Measurements from ENCODE around the gene FAM168A. TPM values are rescaled to one million over a fixed set of nuclear protein-coding genes. Genes with fewer than 3 reads are reported as not detected.

Gene FAM168A
- total RNA-seq, 5 donors from 2014 or later (not counting 1 experiment from before 2014, with no cell fraction given), result 23.6 to 27.0 (median 24.7) TPM

DNA sequence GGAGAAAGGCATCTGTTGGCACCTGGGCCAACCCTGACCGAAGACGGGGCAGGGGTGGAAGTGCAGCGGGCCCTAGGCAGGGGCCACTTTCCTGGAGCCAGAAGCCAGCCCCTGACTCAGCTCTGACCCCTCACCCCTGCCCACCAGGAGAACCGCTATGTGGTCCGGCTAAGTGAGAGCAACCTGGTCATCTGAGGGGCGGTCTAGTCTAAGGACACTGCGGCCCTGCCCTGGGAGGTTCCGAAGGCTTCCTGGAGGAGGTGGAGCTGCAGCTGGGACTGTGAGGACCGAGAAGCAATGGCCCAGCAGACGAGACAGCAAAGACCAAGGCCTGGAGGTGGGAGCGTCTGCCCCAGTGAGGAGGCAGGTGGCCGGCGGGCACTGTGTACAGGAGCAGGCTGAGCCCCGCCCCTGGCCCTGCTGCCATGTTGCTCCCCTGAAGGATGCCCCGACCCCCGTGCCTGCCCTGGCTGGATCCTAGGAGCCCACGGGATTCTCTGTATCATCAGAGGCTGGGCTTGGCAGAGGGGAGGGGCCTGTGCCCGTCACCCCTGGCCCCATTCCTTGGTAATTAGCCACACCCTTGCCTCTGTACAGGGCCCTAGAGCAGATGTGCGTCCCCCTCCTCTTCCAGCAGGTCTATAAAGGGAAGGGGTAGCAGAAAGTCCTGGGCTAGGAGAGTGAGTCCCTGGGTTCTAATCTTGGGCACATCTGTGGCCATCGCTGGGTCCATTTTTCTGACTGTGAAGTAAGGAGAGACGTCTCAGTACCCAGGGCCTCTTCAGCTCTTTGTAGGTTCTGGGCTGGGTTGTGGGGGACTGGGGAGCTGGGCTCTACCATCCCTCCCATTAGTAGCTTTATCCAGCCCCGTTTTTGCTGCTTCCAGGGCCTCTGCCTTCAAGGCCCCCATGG, 202.4 kb downstream of the FAM168A start:
- Mint-ChIP-seq H3K4me3 (no peak overlapping the region), H3K4me1 (peaks cover 0 to 6% (median 0%) of the 10 kb centered on the region in 3 donors), H3K27me3 (no peaks in the 10 kb centered on the region), H3K36me3 (peaks cover 4% of the 10 kb centered on the region), H3K27ac (no peak overlapping the region), H3K9me3 (no peaks in the 10 kb centered on the region)
- Histone ChIP-seq H3K4me3 (ENCODE audit: control insufficient read depth in 1 of 2, extremely low read depth in 1 of 2, low read length in 1 of 2) (no peak overlapping the region), H3K36me3 (ENCODE audit: control insufficient read depth in 2 of 2, extremely low read depth in 1 of 2, insufficient read depth in 1 of 2, low read length in 1 of 2) (peaks cover 12 to 22% of the 10 kb centered on the region in 2 donors), H3K27ac (ENCODE audit: low read length) (no peak overlapping the region), H3K27me3 (replicated peaks in 1 of 2; ENCODE audit: control insufficient read depth in 2 of 2, extremely low read depth in 1 of 2, insufficient read depth in 2 of 2, low read length in 1 of 2) (no peaks in the 10 kb centered on the region), H3K9me3 (no peaks in the 10 kb centered on the region), H3K4me1 (ENCODE audit: control insufficient read depth in 1 of 2, extremely low read depth in 1 of 2, insufficient read depth in 2 of 2, low read length in 2 of 2) (no peaks in the 10 kb centered on the region)
- ATAC-seq (replicated peaks in 1 of 4), result no peak
- POLR2A ChIA-PET, result interaction anchor here in 1 of 2 donors (0.6 kb wide), 1 partner anchor 47 kb away, joined by 3 read pairs; no protein-coding TSS in a partner anchor
- CTCF ChIA-PET, result interaction anchor here in 1 of 2 donors (4.0 kb wide), 1 partner anchor 44 kb away, joined by 22 read pairs; no protein-coding TSS in a partner anchor
- no peak for DNase-seq
- 95% methylated on average over 15 of the region's 22 CpGs for WGBS (ENCODE audit: insufficient coverage)

DNA sequence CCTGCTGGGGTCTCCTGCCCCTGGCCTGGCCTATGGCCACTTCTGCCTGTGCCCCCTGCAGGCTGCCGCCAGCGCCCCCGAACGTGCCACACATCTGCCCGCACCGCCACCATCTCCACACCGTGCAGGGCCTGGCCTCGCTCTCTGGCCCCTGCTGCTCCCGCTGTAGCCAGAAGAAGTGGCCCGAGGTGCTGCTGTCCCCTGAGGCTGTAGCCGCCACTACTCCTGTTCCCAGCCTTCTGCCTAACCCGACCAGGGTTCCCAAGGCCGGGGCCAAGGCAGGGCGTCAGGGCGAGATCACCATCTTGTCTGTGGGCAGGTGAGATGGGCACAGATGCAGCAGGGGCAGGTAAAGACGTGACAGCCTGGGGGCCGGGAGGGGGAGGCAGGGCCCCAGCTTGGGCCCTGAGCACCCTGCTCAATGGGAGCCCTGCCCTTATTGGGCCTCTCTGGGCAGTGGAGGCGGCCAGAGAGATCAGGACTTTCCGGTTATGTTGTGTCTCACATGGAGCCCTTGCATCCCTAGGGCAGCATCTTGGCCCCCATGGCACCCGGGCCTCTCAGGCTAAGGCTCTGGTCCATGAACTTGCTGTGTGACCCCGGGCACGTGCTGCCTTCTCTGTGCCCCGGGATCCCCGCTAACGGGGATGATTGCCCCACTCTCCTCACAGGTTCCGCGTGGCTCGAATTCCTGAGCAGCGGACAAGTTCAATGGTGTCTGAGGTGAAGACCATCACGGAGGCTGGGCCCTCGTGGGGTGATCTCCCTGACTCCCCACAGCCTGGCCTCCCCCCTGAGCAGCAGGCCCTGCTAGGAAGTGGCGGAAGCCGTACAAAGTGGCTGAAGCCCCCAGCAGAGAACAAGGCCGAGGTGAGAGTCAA, 203.3 kb downstream of the FAM168A start:
- peaks cover 12 to 26% of the 10 kb centered on the region in 2 donors for H3K36me3 ChIP-seq (ENCODE audit: control insufficient read depth in 2 of 2, extremely low read depth in 1 of 2, insufficient read depth in 1 of 2, low read length in 1 of 2)
- Mint-ChIP-seq H3K27me3 (no peaks in the 10 kb centered on the region), H3K4me1 (peaks cover 2 to 9% (median 3%) of the 10 kb centered on the region in 3 donors), H3K4me3 (no peak overlapping the region), H3K36me3 (peaks cover 6% of the 10 kb centered on the region), H3K9me3 (no peaks in the 10 kb centered on the region), H3K27ac (no peak overlapping the region)
- no peaks in the 10 kb centered on the region for H3K27me3 ChIP-seq (replicated peaks in 1 of 2; ENCODE audit: control insufficient read depth in 2 of 2, extremely low read depth in 1 of 2, insufficient read depth in 2 of 2, low read length in 1 of 2)
- DNase-seq (no peak), ATAC-seq (replicated peaks in 1 of 4) (no peak)
- CTCF ChIA-PET, result interaction anchor here (2.0 to 4.0 kb wide), 3 partner anchors 43 to 44 kb away, joined by 10 to 77 read pairs (median 22); no protein-coding TSS in a partner anchor
- 96% methylated on average over 33 of the region's 34 CpGs for WGBS (ENCODE audit: insufficient coverage)
- H3K9me3 ChIP-seq, result no peaks in the 10 kb centered on the region
- no peak overlapping the region for H3K27ac ChIP-seq (ENCODE audit: low read length)
- no peaks in the 10 kb centered on the region for H3K4me1 ChIP-seq (ENCODE audit: control insufficient read depth in 1 of 2, extremely low read depth in 1 of 2, insufficient read depth in 2 of 2, low read length in 2 of 2)
- no peak overlapping the region for H3K4me3 ChIP-seq (ENCODE audit: control insufficient read depth in 1 of 2, extremely low read depth in 1 of 2, low read length in 1 of 2)
- POLR2A ChIA-PET, result no interaction called here

DNA sequence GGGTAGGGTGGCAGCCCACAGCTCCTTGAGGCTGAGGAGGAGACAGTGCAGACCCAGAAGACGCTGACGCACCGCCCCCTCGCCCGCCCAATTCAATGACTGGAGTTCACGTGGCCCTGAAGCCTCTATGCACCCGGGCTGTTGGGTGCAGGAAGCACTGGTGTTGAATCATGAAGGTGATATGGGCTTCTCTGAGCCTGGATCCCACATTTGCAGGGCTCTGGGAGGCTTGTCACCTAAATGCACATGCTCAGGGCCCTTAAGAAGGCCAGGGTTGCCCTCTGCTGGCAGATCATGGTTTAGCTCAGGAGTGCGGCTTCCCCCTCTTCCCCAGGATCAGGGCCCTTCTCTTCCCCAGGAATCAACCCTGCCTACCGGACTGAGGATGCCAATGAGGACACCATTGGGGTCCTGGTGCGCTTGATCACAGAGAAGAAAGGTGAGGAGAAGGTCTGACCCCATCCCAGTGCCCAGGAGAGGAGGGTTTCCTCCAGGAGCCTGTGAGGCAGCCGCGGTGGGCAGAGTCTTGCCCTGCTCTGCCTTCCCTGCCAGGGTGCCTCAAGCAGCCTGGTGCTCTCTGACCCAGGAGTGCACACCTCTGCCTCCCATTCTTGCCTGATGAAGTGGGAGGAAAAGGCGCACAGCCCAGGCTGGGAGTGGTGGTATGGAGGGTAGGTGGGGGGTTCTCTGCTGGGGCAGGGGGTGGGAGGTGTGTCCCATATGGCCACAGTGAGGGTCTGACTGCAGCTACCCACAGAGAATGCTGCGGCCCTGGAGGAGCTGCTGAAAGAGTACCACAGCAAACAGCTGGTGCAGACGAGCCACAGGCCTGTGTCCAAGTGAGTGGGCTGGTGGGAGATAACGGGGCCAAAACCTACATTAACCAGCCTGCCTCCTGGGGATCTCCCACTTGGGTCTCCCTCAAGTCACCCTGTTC, 204.2 kb downstream of the FAM168A start:
- no peak overlapping the region for H3K27ac ChIP-seq (ENCODE audit: low read length)
- peaks cover 4 to 12% (median 5%) of the 10 kb centered on the region in 3 donors for H3K4me1 Mint-ChIP-seq
- no peaks in the 10 kb centered on the region for H3K27me3 ChIP-seq (replicated peaks in 1 of 2; ENCODE audit: control insufficient read depth in 2 of 2, extremely low read depth in 1 of 2, insufficient read depth in 2 of 2, low read length in 1 of 2)
- H3K9me3 ChIP-seq, result no peaks in the 10 kb centered on the region
- H3K27me3 Mint-ChIP-seq, result no peaks in the 10 kb centered on the region
- no peaks in the 10 kb centered on the region for H3K4me1 ChIP-seq (ENCODE audit: control insufficient read depth in 1 of 2, extremely low read depth in 1 of 2, insufficient read depth in 2 of 2, low read length in 2 of 2)
- DNase-seq (peak; percentile 33 to 80 (median 62)), ATAC-seq (replicated peaks in 1 of 4) (peak; percentile 54 to 82 (median 71))
- H3K36me3 Mint-ChIP-seq, result peaks cover 6% of the 10 kb centered on the region
- no peak overlapping the region for H3K4me3 ChIP-seq (ENCODE audit: control insufficient read depth in 1 of 2, extremely low read depth in 1 of 2, low read length in 1 of 2)
- H3K4me3 Mint-ChIP-seq, result no peak overlapping the region
- H3K27ac Mint-ChIP-seq, result no peak overlapping the region
- peaks cover 16 to 28% of the 10 kb centered on the region in 2 donors for H3K36me3 ChIP-seq (ENCODE audit: control insufficient read depth in 2 of 2, extremely low read depth in 1 of 2, insufficient read depth in 1 of 2, low read length in 1 of 2)
- CTCF ChIA-PET, result interaction anchor here (0.6 to 2.6 kb wide), 7 partner anchors 9 to 266 kb away, joined by 3 to 77 read pairs (median 4); no protein-coding TSS in a partner anchor
- H3K9me3 Mint-ChIP-seq, result no peaks in the 10 kb centered on the region
- 75% methylated on average over 11 of the region's 16 CpGs for WGBS (ENCODE audit: insufficient coverage)
- POLR2A ChIA-PET, result interaction anchor here in 1 of 2 donors (0.6 kb wide), 1 partner anchor 36 kb away, joined by 4 read pairs; no protein-coding TSS in a partner anchor

DNA sequence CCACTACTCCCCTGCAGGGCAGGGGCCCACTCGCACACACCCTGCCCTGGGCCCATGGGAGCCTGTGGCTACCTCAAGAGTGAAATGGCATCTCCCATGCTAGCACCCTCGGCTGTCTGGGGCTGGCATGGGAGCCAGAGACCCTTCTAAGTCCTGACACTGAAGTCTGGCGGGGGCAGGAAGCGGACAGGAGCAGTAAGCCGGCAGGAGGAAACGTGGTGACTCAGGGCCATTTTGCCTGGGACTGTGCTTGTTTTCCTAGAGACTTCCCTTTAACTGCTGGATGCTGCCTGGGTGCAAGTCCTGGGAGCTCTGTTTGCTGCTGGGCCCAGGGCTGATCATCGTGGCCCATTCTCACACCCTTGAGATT, 204.9 kb downstream of the FAM168A start:
- H3K36me3 ChIP-seq (ENCODE audit: control insufficient read depth in 2 of 2, extremely low read depth in 1 of 2, insufficient read depth in 1 of 2, low read length in 1 of 2), result peaks cover 16 to 28% of the 10 kb centered on the region in 2 donors
- Mint-ChIP-seq H3K4me3 (no peak overlapping the region), H3K27ac (peak overlapping the region in 1 of 2 donors; percentile 16), H3K36me3 (peaks cover 6% of the 10 kb centered on the region), H3K27me3 (no peaks in the 10 kb centered on the region), H3K9me3 (no peaks in the 10 kb centered on the region), H3K4me1 (peaks cover 8 to 16% (median 10%) of the 10 kb centered on the region in 3 donors)
- H3K27ac ChIP-seq (ENCODE audit: low read length), result no peak overlapping the region
- no peaks in the 10 kb centered on the region for H3K9me3 ChIP-seq
- H3K4me1 ChIP-seq (ENCODE audit: control insufficient read depth in 1 of 2, extremely low read depth in 1 of 2, insufficient read depth in 2 of 2, low read length in 2 of 2), result no peaks in the 10 kb centered on the region
- no peaks in the 10 kb centered on the region for H3K27me3 ChIP-seq (replicated peaks in 1 of 2; ENCODE audit: control insufficient read depth in 2 of 2, extremely low read depth in 1 of 2, insufficient read depth in 2 of 2, low read length in 1 of 2)
- POLR2A ChIA-PET, result interaction anchor here in 1 of 2 donors (0.6 kb wide), 1 partner anchor 35 kb away, joined by 4 read pairs; no protein-coding TSS in a partner anchor
- CTCF ChIA-PET, result interaction anchor here (1.0 to 2.6 kb wide), 4 partner anchors 8 to 57 kb away, joined by 3 to 77 read pairs (median 7); no protein-coding TSS in a partner anchor
- no peak overlapping the region for H3K4me3 ChIP-seq (ENCODE audit: control insufficient read depth in 1 of 2, extremely low read depth in 1 of 2, low read length in 1 of 2)
- WGBS (ENCODE audit: insufficient coverage), result 91% methylated on average over 7 of the region's 7 CpGs
- no peak for DNase-seq
- ATAC-seq (replicated peaks in 1 of 4), result no peak

DNA sequence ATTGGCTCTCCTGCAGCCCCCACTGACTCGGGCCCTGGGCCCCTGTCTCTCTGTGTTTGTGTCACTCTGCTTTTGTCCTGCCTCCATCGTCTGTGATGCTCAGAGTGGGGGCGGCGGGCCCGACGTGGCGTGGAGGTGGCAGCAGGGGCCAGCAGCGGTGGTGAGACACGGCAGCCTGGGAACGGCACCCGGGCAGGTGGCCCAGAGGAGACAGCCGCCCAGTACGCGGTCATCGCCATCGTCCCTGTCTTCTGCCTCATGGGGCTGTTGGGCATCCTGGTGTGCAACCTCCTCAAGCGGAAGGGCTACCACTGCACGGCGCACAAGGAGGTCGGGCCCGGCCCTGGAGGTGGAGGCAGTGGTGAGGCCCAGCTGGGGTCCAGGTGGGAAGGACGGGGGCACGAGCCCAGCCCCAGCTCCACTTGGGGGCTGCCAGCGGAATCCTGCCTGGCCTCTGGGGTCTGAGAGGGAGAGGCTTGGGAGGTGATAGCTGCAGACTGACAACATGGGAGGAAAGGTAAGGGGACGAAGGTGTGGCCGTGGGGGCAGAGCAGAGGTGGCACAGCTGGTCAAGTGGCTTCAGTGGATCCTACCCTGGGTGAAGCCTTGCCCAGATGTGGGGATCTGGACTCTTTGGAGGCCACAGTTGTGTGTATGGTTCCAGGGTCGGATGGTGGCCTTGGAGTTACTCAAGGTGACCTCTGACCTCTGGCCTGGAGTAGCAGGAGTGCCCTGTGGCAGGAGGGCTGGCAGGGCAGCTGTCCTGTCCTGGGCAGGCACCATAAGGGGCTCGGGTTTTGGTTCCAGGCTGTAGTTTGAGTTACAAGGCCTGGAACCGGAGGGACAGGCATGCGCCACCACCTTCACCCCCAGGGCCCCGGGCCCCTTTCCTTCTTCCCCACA, 205.6 kb downstream of the FAM168A start:
- POLR2A ChIA-PET, result interaction anchor here in 1 of 2 donors (0.6 kb wide), 1 partner anchor 1336 kb away, joined by 4 read pairs; no protein-coding TSS in a partner anchor
- CTCF ChIA-PET, result interaction anchor here (1.0 to 2.6 kb wide), 4 partner anchors 7 to 57 kb away, joined by 3 to 77 read pairs (median 7); no protein-coding TSS in a partner anchor
- WGBS (ENCODE audit: insufficient coverage), result 94% methylated on average over 30 of the region's 31 CpGs
- no peak overlapping the region for H3K4me3 Mint-ChIP-seq
- DNase-seq, result peak in 1 of 35 experiments; percentile 5
- peaks cover 16 to 28% of the 10 kb centered on the region in 2 donors for H3K36me3 ChIP-seq (ENCODE audit: control insufficient read depth in 2 of 2, extremely low read depth in 1 of 2, insufficient read depth in 1 of 2, low read length in 1 of 2)
- peaks cover 6% of the 10 kb centered on the region for H3K36me3 Mint-ChIP-seq
- no peaks in the 10 kb centered on the region for H3K9me3 ChIP-seq
- H3K27ac ChIP-seq (ENCODE audit: low read length), result no peak overlapping the region
- no peaks in the 10 kb centered on the region for H3K9me3 Mint-ChIP-seq
- H3K4me3 ChIP-seq (ENCODE audit: control insufficient read depth in 1 of 2, extremely low read depth in 1 of 2, low read length in 1 of 2), result no peak overlapping the region
- no peak for ATAC-seq (replicated peaks in 1 of 4)
- no peaks in the 10 kb centered on the region for H3K27me3 Mint-ChIP-seq
- H3K27ac Mint-ChIP-seq, result no peak overlapping the region
- H3K4me1 ChIP-seq (ENCODE audit: control insufficient read depth in 1 of 2, extremely low read depth in 1 of 2, insufficient read depth in 2 of 2, low read length in 2 of 2), result no peaks in the 10 kb centered on the region
- no peaks in the 10 kb centered on the region for H3K27me3 ChIP-seq (replicated peaks in 1 of 2; ENCODE audit: control insufficient read depth in 2 of 2, extremely low read depth in 1 of 2, insufficient read depth in 2 of 2, low read length in 1 of 2)
- H3K4me1 Mint-ChIP-seq, result peaks cover 12 to 18% (median 13%) of the 10 kb centered on the region in 3 donors

Data from T-cell (primary cell).